ENCODE data around the gene FOXL2.

DNA sequence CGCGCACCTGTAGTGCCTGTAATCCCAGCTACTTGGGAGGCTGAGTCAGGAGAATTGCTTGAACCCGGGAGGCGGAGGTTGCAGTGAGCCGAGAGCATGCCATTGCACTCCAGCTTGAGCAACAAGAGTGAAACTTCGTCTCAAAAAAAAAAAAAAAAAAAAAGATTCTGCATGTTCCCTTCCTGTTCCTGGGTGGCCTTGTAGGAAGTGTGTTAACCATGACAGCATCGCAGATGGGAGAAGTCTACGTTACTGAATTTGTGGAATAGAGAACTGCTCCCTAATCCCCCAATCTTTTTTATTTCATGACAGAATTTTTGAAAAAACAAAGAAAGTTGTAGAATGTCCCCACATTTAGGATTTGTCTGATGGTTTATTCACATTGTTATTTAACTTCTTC is 45.4 kb downstream of the FOXL2 start:
- TF ChIP-seq, protein P1, sequence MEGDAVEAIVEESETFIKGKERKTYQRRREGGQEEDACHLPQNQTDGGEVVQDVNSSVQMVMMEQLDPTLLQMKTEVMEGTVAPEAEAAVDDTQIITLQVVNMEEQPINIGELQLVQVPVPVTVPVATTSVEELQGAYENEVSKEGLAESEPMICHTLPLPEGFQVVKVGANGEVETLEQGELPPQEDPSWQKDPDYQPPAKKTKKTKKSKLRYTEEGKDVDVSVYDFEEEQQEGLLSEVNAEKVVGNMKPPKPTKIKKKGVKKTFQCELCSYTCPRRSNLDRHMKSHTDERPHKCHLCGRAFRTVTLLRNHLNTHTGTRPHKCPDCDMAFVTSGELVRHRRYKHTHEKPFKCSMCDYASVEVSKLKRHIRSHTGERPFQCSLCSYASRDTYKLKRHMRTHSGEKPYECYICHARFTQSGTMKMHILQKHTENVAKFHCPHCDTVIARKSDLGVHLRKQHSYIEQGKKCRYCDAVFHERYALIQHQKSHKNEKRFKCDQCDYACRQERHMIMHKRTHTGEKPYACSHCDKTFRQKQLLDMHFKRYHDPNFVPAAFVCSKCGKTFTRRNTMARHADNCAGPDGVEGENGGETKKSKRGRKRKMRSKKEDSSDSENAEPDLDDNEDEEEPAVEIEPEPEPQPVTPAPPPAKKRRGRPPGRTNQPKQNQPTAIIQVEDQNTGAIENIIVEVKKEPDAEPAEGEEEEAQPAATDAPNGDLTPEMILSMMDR (IDR thresholded peaks at IDR 0.05) = no peak
- TF ChIP-seq EP300 (IDR thresholded peaks at IDR 0.05; ENCODE audit: low read depth) (no peak), POLR2A (IDR thresholded peaks at IDR 0.05) (no peak), POLR2AphosphoS5 (IDR thresholded peaks at IDR 0.05) (no peak)
